GM18511 (cell line): Measurements from ENCODE around the gene EXO5.
"Not testable (repeated sequence)": the region's sequence is repeated elsewhere in the genome, so short reads cannot be mapped to it uniquely, and the experiment has no call there.

ENCODE experiments used
- ATAC-seq: cut with Tn5 transposase; IDR thresholded peaks from one replicate; pipeline ENCODE4 v1.9.1; 2021; ENCODE audit warnings: mild to moderate bottlenecking, moderate library complexity; ENCODE audit not compliant: unreplicated experiment

EXO5 gene

DNA sequence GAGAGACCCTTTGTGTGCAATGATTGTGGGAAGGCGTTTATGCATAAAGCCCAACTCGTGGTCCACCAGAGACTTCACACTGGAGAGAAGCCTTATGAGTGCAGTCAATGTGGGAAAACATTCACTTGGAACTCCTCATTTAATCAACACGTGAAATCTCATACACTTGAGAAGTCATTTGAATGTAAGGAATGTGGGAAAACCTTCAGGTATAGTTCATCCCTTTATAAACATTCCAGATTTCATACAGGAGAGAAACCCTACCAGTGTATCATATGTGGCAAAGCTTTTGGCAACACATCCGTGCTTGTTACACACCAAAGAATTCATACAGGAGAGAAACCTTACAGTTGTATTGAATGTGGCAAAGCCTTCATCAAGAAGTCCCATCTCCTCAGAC lies 38.4 kb downstream of the EXO5 start:
- no peak for ATAC-seq

DNA sequence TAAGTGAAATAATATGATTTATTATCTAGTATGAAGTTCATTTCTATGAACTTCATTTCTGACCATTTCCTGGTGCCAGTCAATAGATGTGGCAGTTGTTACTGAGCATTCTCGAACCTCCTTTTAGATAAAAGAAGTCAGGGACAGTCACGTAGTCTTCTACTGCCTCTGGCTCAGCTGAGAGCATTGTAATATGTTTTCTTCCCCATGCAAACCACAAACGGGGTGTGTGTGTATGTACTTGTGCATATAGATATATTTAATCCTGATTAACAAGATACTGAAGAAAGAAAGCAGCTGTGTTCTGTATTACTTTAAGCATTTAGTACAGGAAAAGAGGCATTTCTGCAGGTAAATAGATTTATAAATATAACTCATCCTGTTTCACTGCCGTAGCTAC lies 44.5 kb downstream of the EXO5 start:
- no peak for ATAC-seq

DNA sequence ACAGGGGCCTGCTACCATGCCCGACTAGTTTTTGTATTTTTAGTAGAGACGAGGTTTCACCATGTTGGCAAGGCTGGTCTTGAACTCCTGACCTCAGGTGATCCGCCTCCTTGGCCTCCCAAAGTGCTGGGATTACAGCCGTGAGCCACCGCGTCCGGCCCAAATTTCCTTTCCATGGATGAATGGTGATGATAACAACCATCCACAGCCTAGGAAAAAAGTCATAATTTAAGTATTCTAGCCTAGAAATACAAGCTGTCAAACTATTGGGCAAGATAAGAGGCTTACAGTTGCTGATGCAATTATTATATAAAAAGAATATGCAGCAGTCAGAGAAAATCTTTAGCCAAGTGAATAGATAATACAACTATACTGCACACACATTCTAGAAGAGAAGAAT lies 46.2 kb downstream of the EXO5 start:
- ATAC-seq, result not testable (repeated sequence)

DNA sequence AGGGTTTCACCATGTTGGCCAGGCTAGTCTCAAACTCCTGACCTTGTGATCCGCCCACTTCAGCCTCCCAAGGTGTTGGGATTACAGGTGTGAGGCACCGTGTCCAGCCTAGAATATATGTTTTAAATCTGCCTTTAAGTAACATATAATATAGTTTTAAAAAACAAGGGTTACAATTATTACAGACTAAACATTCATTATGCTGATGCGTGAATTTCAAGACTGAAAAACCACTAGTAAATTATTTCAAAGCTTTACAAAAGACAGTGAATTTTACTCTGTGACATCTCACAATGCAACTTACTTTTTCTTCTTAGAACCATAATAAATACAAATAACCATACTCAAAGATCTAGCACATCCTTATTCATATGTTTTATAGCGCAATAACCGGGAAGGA lies 47.6 kb downstream of the EXO5 start:
- no peak for ATAC-seq

DNA sequence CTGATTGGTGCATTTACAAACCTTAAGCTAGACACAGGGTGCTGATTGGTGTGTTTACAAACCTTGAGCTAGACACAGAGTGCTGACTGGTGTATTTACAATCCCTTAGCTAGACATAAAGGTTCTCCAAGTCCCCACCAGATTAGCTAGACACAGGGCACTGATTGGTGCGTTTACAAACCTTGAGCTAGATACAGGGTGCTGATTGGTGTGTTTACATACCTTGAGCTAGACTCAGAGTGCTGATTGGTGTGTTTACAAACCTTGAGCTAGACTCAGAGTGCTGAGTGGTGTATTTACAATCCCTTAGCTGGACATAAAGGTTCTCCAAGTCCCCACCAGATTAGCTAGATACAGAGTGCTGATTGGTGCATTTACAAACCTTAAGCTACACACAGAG lies 49.7 kb downstream of the EXO5 start:
- ATAC-seq, result not testable (repeated sequence)

DNA sequence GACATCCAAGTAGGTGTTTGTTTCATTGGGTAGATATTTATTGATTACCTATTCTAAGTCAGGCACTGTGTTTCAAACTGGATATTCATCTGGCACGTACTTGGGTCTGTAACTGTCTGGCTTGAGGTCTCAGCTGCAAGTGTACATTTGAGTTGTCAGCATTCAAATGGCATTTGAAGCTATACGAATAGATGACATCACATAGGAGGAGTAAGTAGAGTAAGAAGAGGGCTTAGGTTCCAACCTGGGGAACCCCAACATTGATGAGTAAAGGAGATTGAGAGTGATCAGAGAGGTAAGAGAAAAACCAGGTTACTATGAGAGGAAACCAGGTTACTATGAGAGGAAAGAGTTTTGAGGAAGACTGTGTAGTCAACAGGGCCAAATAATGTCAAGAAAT lies 53.6 kb downstream of the EXO5 start:
- ATAC-seq, result no peak

DNA sequence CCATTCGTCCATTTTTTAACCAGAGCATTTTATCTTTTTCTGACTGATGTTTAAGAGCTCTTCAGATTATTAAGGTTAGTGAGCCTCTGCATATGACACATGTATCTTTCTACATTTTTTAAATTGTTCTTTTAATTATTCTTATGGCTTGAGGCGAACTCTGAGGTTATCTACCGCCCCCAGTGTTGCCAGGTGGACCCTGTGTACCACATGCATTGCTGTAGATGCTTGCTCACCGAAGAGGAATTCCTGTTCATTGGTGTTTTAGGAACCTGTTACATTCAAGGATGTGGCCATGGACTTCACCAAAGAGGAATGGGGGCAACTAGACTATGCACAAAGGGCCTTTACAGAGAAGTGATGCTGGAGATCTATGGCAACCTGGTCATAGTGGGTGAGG lies 54.7 kb downstream of the EXO5 start:
- no peak for ATAC-seq

DNA sequence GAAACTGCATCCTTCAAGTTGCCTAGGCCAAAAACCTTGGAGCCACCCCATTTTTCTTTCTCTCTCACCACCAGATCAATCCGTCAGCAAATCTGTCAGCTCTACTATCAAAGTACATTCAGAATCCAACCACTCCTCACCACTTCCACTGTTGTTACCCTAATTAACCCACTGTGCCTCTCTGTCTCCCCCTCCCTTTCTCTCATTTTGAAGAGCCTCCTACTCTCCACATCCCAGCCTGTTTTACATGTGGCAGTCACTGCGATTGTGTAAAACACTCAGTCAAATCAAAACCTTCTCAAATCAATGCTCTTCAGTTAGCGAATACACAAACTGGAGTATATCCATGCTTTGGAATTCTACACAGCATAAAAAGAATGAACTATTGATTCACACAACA lies 55.9 kb downstream of the EXO5 start:
- ATAC-seq, result no peak

DNA sequence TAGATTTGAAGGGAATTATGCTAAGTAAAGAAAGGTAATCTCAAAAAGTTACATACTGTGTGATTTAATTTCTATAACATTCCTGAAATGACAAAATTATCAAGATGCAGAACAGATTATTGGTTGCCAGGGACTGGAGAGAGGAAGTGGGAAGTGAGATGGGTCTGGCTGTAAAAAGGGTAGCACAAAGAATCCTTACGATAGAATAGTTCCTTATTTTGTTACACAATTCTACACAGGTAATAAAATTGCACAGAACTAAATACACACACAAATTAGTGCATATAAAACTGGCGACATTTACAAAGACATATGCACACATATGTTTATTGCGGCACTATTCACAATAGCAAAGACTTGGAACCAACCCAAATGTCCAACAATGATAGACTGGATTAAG lies 56.3 kb downstream of the EXO5 start:
- ATAC-seq, result no peak
